Gastroesophageal sphincter (tissue), 4 donors: ENCODE results near the gene PLEKHD1. TPM values are rescaled to one million over a fixed set of nuclear protein-coding genes. Genes with fewer than 3 reads are reported as not detected.

ENCODE experiments used
- ATAC-seq: fragments of 150-250 bp; one replicate; pipeline ENCODE4 v1.9.1; 2016; ENCODE audit warnings: mild to moderate bottlenecking, moderate library complexity
- H3K27ac ChIP-seq, 4 donors: fragments of 200-600 bp; sonication (generic) in 3 of 4; 1 replicate in 3 of 4; 2 replicates in 1 of 4; pipeline ENCODE4 v1.5.1; 2016 to 2019
- H3K27me3 ChIP-seq: fragments of 200-600 bp; sonication (generic); one replicate; pipeline ENCODE4 v1.5.1; 2019
- H3K36me3 ChIP-seq, 2 donors: fragments of 200-600 bp; sonication (generic); one replicate each; pipeline ENCODE4 v1.5.1; 2019; ENCODE audit warnings: control low read depth in 1 of 2
- H3K4me1 ChIP-seq, 3 donors: fragments of 200-600 bp; sonication (generic); 1 replicate in 2 of 3; 2 replicates in 1 of 3; pipeline ENCODE4 v1.5.1; 2016 to 2019; ENCODE audit warnings: control low read depth in 2 of 3
- H3K4me3 ChIP-seq, 2 donors: fragments of 200-600 bp; sonication (generic); one replicate each; pipeline ENCODE4 v1.5.1; 2019; ENCODE audit warnings: mild to moderate bottlenecking in 1 of 2, moderate library complexity in 1 of 2
- H3K9me3 ChIP-seq, 3 donors: fragments of 200-600 bp; sonication (generic); one replicate each; pipeline ENCODE4 v1.5.1; 2017 to 2019; ENCODE audit warnings: control low read depth in 2 of 3
- CTCF ChIP-seq, 4 experiments: fragments of 200-600 bp in 2 of 4; fragments of 450-650 bp in 2 of 4; sonication (generic) in 1 of 4; IDR thresholded peaks; one replicate each; pipeline ENCODE4 v1.5.1; 2017 to 2019; ENCODE audit warnings: antibody characterized with exemption in 4 of 4, mild to moderate bottlenecking in 2 of 4, moderate library complexity in 2 of 4
- EP300 ChIP-seq: sonication (generic); formaldehyde crosslinking; IDR thresholded peaks from one replicate; pipeline ENCODE4 v1.6.1; 2017; ENCODE audit warnings: antibody characterized with exemption, mild to moderate bottlenecking
- POLR2A ChIP-seq, 2 donors: fragments of 450-650 bp; IDR thresholded peaks; one replicate each; pipeline ENCODE4 v1.6.1; 2017; ENCODE audit warnings: antibody characterized with exemption in 2 of 2, mild to moderate bottlenecking in 2 of 2, moderate library complexity in 1 of 2
- POLR2AphosphoS5 ChIP-seq: sonication (generic); formaldehyde crosslinking; IDR thresholded peaks from one replicate; pipeline ENCODE4 v1.6.1; 2017; ENCODE audit warnings: antibody characterized with exemption
- WGBS, 2 donors: methylation state at CpG; one replicate each; pipeline ENCODE4 v1.1.5; 2018; ENCODE audit warnings: low coverage in 1 of 2; 5-methylcytosine and 5-hydroxymethylcytosine counted together
- total RNA-seq, 4 donors: library from RNA; depleted of rRNA; stranded (reverse); fragments of >200 nt; gene quantifications; one replicate each; pipeline ENCODE4 v1.1.0, GENCODE V29; 2016

Gene PLEKHD1
- total RNA-seq, 4 donors from 2014 or later: 0.08 to 0.16 TPM; not detected in 2

- ATAC-seq: no peak
These were observed 85.3 kb downstream of the PLEKHD1 start for GRCh38 chr14:69569859-69570258.

GRCh38 chr14:69570836-69571330 is 86.4 kb downstream of the PLEKHD1 start:
- TF ChIP-seq POLR2AphosphoS5 (no peak), POLR2A (IDR thresholded peaks at IDR 0.05) (no peak), EP300 (no peak), CTCF (IDR thresholded peaks at IDR 0.05) (no peak)

More at GRCh38 chr14:69569859-69570258, 85.3 kb downstream of the PLEKHD1 start:
- no peaks in the 10 kb centered on the region for H3K9me3 ChIP-seq
- peaks cover 0 to 38% (median 26%) of the 10 kb centered on the region in 3 donors for H3K4me1 ChIP-seq
- H3K36me3 ChIP-seq: no peaks in the 10 kb centered on the region
- no peak overlapping the region for H3K4me3 ChIP-seq
- TF ChIP-seq POLR2AphosphoS5 (no peak), POLR2A (IDR thresholded peaks at IDR 0.05) (no peak), CTCF (IDR thresholded peaks at IDR 0.05) (no peak), EP300 (no peak)
- 100% methylated on average over 1 of the region's 2 CpGs for WGBS, 2 donors
- peaks cover 100% of the 10 kb centered on the region for H3K27me3 ChIP-seq
- no peak overlapping the region for H3K27ac ChIP-seq

GRCh38 chr14:69571449-69572029 is 87.0 kb downstream of the PLEKHD1 start:
- no peak for ATAC-seq
- H3K9me3 ChIP-seq: no peaks in the 10 kb centered on the region
- no peak overlapping the region for H3K27ac ChIP-seq
- H3K27me3 ChIP-seq: peaks cover 100% of the 10 kb centered on the region
- 57% methylated on average over 1 of the region's 62 CpGs; no CpG with 5 or more reads in 1 of the 2 donors for WGBS, 2 donors
- H3K4me3 ChIP-seq: peak overlapping the region; percentile 3 to 54
- peaks cover 0 to 41% (median 26%) of the 10 kb centered on the region in 3 donors for H3K4me1 ChIP-seq
- H3K36me3 ChIP-seq: no peaks in the 10 kb centered on the region
- TF ChIP-seq POLR2A (IDR thresholded peaks at IDR 0.05) (no peak), EP300 (no peak), POLR2AphosphoS5 (no peak), CTCF (IDR thresholded peaks at IDR 0.05) (no peak)

More at GRCh38 chr14:69570836-69571330, 86.4 kb downstream of the PLEKHD1 start:
- Histone ChIP-seq H3K4me3 (no peak overlapping the region), H3K27ac (no peak overlapping the region), H3K4me1 (peaks cover 0 to 41% (median 26%) of the 10 kb centered on the region in 3 donors), H3K27me3 (peaks cover 100% of the 10 kb centered on the region), H3K9me3 (no peaks in the 10 kb centered on the region), H3K36me3 (no peaks in the 10 kb centered on the region)
- WGBS, 2 donors: 84% methylated on average over 5 of the region's 7 CpGs; no CpG with 5 or more reads in 1 of the 2 donors
- no peak for ATAC-seq

- Histone ChIP-seq H3K4me1 (peaks cover 0 to 41% (median 26%) of the 10 kb centered on the region in 3 donors), H3K9me3 (no peaks in the 10 kb centered on the region), H3K27me3 (peaks cover 100% of the 10 kb centered on the region), H3K4me3 (peak overlapping the region; percentile 3 to 54), H3K27ac (no peak overlapping the region), H3K36me3 (no peaks in the 10 kb centered on the region)
- ATAC-seq: peak; percentile 37
- 40% methylated on average over 3 of the region's 112 CpGs; no CpG with 5 or more reads in 1 of the 2 donors for WGBS, 2 donors
- TF ChIP-seq EP300: no peak
These were observed 87.7 kb downstream of the PLEKHD1 start for GRCh38 chr14:69572030-69572840.

GRCh38 chr14:69572841-69573135 is 88.3 kb downstream of the PLEKHD1 start:
- TF ChIP-seq POLR2A (IDR thresholded peaks at IDR 0.05) (no peak), POLR2AphosphoS5 (no peak), CTCF (IDR thresholded peaks at IDR 0.05) (no peak), EP300 (no peak)
- ATAC-seq: no peak

More at GRCh38 chr14:69572841-69573135, 88.3 kb downstream of the PLEKHD1 start:
- Histone ChIP-seq H3K36me3 (no peaks in the 10 kb centered on the region), H3K9me3 (no peaks in the 10 kb centered on the region), H3K4me1 (peaks cover 0 to 41% (median 26%) of the 10 kb centered on the region in 3 donors), H3K4me3 (peak overlapping the region in 1 of 2 donors; percentile 54), H3K27ac (no peak overlapping the region), H3K27me3 (peaks cover 98% of the 10 kb centered on the region)
- WGBS, 2 donors: no CpG with 5 or more reads among the region's 40 CpGs
